ENCODE results near the gene VCP.
A peak's percentile ranks its signal among the peaks of the same experiment; 100 is the strongest.

VCP gene

GRCh38 chr9:35057271-35057620 lies 15.2 kb downstream of the VCP start:
- DNase-seq, result no peak

- no peak for DNase-seq
Measured at GRCh38 chr9:35056571-35057270, 15.7 kb downstream of the VCP start.

- no peak for DNase-seq
Measured at GRCh38 chr9:35054871-35055644, 17.4 kb downstream of the VCP start.

GRCh38 chr9:35054185-35054835 lies 18.1 kb downstream of the VCP start:
- DNase-seq, result no peak

GRCh38 chr9:35051069-35051967 lies 21.1 kb downstream of the VCP start:
- DNase-seq, result peak; percentile 79

GRCh38 chr9:35048511-35048910 lies 23.9 kb downstream of the VCP start:
- no peak for DNase-seq

GRCh38 chr9:35044071-35044470 lies 28.4 kb downstream of the VCP start:
- DNase-seq, result no peak

- no peak for DNase-seq
Measured at GRCh38 chr9:35042891-35043545, 29.4 kb downstream of the VCP start.

- peak; percentile 33 for DNase-seq
Measured at GRCh38 chr9:35042081-35042604, 30.3 kb downstream of the VCP start.

- DNase-seq, result peak; percentile 72
Measured at GRCh38 chr9:35035851-35036701, 36.3 kb downstream of the VCP start.

GRCh38 chr9:35033101-35033500 lies 39.3 kb downstream of the VCP start:
- DNase-seq, result no peak

- DNase-seq, result no peak
Measured at GRCh38 chr9:35029852-35030251, 42.6 kb downstream of the VCP start.

- DNase-seq, result no peak
Measured at GRCh38 chr9:35029241-35029640, 43.2 kb downstream of the VCP start.

- DNase-seq, result no peak
Measured at GRCh38 chr9:35028341-35028740, 44.1 kb downstream of the VCP start.

GRCh38 chr9:35027860-35028259 lies 44.6 kb downstream of the VCP start:
- DNase-seq, result no peak

GRCh38 chr9:35027374-35027773 lies 45.1 kb downstream of the VCP start:
- DNase-seq, result no peak

GRCh38 chr9:35026671-35027070 lies 45.8 kb downstream of the VCP start:
- no peak for DNase-seq

GRCh38 chr9:35023443-35023842 lies 49.0 kb downstream of the VCP start:
- DNase-seq, result peak; percentile 24

- DNase-seq, result no peak
Measured at GRCh38 chr9:35014517-35014916, 57.9 kb downstream of the VCP start.

- no peak for DNase-seq
Measured at GRCh38 chr9:35010351-35010958, 62.0 kb downstream of the VCP start.
